ENCODE results near the gene TMEM238. TPM values are rescaled to one million over a fixed set of nuclear protein-coding genes. Genes with fewer than 3 reads are reported as not detected.

The TMEM238 gene
- polyA plus RNA-seq, 6 donors from 2014 or later: 0.29 to 0.90 (median 0.40) TPM; not detected in 2

DNA sequence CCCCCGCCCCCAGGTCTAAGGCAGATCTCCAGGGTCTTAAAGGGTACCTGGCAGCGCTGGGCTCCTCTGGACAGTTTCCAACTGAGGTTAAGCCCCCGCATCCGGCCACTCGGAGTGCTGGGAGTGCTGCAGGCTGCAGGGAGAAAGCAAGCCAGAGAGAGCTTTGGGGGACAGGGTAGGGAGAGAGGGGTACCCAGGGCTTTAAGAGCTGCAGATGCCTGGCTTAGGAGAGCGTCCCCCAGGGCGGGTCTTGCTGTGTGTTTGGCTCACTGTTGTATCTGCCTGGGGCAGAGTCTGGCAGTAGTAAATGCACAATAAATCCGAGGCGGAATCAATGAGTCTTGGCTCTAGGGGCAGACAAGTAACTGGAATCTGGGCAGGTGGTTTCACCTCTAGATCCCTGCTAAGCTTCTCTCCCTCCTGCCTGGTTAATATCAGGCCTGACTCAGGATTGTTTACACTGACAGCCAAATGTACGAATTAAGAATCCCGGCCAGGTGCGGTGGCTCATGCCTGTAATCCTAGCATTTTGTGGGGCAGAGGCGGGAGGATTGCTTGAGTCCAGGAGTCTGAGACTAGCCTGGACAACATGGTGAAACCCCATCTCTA lies 28.8 kb downstream of the TMEM238 start:
- ATAC-seq (ENCODE audit: low read depth in 2 of 2): no peak
- peaks cover 40 to 74% (median 54%) of the 10 kb centered on the region in 3 donors for H3K27me3 Mint-ChIP-seq
- DNase-seq: no peak
- H3K4me3 Mint-ChIP-seq: peak overlapping the region in 6 of 8 donors; percentile 7 to 73 (median 36)
- no peak overlapping the region for H3K27ac Mint-ChIP-seq
- H3K4me1 Mint-ChIP-seq: peaks cover 15 to 28% (median 20%) of the 10 kb centered on the region in 3 donors
- H3K36me3 Mint-ChIP-seq: peaks cover 0 to 9% of the 10 kb centered on the region in 2 donors
- H3K9me3 Mint-ChIP-seq: peaks cover 0 to 2% (median 0%) of the 10 kb centered on the region in 7 donors

DNA sequence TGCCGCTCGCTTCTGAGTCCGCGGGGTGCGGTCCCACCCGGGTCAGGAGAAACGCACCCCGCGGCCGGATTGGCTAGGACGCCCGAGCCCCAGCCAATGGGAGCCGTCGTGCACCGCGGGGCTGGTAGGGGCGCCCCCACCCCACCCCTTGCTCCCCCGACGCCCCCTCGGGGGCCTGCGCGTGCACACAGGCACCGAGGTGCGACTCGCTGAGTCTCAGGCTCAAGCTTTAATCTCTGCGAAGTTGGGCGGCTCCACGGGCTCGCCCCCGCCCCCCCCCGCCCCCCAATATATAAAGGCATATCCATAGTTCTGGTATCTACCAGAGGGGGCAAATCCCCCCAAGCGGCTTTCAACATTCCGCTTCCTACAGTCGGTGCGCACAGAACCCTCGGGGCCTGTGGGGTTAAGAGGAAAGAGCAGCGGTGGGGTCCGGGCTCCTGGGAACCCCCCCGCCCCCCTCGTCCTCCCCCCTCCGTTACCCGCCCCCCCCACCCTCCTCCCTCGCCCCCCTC lies 29.3 kb downstream of the TMEM238 start, which contains the start of gene COX6B2:
TSS of gene COX6B2 (minus strand) at position 22 of the 515 bp plus-strand sequence. CDS start 198 bp downstream, outside the sequence.
- DNase-seq (no peak), ATAC-seq (ENCODE audit: low read depth in 2 of 2) (no peak)
- H3K27me3 Mint-ChIP-seq: peaks cover 40 to 75% (median 56%) of the 10 kb centered on the region in 3 donors
- peak within 1 kb of the TSS; percentile 72 to 89 (median 79) for H3K4me3 Mint-ChIP-seq
- H3K36me3 Mint-ChIP-seq: peaks cover 0 to 9% of the 10 kb centered on the region in 2 donors
- peaks cover 0 to 2% (median 0%) of the 10 kb centered on the region in 7 donors for H3K9me3 Mint-ChIP-seq
- peaks cover 15 to 28% (median 20%) of the 10 kb centered on the region in 3 donors for H3K4me1 Mint-ChIP-seq
- H3K27ac Mint-ChIP-seq: peak within 1 kb of the TSS in 2 of 6 donors; percentile 21 to 84

- Mint-ChIP-seq H3K27ac (peak overlapping the region in 1 of 6 donors; percentile 84), H3K4me1 (peaks cover 15 to 28% (median 20%) of the 10 kb centered on the region in 3 donors), H3K4me3 (peak overlapping the region; percentile 72 to 89 (median 79)), H3K27me3 (peaks cover 40 to 75% (median 56%) of the 10 kb centered on the region in 3 donors), H3K9me3 (peaks cover 0 to 2% (median 0%) of the 10 kb centered on the region in 7 donors), H3K36me3 (peaks cover 0 to 9% of the 10 kb centered on the region in 2 donors)
- DNase-seq (peak; percentile 51), ATAC-seq (ENCODE audit: low read depth in 2 of 2) (peak; percentile 71)
Measured at GRCh38 chr19:55353803-55354697, 30.0 kb downstream of the TMEM238 start.

DNA sequence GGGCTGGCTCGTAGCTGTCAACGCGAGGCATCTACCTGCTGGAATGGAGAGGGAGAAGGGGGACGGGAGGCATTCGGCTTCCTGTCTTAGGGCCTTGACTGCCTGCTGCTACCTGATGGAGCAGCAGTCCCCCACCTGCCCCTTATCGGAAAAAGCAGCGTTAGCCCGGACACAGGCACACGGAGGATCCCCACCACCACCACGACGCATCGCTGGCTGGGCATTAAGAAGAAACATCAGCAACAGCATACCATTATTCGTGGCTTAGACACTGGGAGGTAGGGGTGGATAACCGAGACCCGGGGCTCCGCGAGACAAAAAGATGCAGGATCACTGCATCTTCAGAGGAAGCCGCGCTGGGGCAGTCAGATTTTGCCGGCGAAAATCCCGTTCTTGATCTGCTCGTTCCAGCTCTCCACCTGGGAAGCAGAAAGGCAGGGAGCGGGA lies 30.7 kb downstream of the TMEM238 start:
- peaks cover 0 to 9% of the 10 kb centered on the region in 2 donors for H3K36me3 Mint-ChIP-seq
- H3K27ac Mint-ChIP-seq: peak overlapping the region in 1 of 6 donors; percentile 21
- peak overlapping the region; percentile 72 to 89 (median 79) for H3K4me3 Mint-ChIP-seq
- peaks cover 40 to 71% (median 56%) of the 10 kb centered on the region in 3 donors for H3K27me3 Mint-ChIP-seq
- no peak for ATAC-seq (ENCODE audit: low read depth in 2 of 2)
- peaks cover 15 to 28% (median 20%) of the 10 kb centered on the region in 3 donors for H3K4me1 Mint-ChIP-seq
- no peak for DNase-seq
- peaks cover 0 to 2% (median 0%) of the 10 kb centered on the region in 7 donors for H3K9me3 Mint-ChIP-seq

DNA sequence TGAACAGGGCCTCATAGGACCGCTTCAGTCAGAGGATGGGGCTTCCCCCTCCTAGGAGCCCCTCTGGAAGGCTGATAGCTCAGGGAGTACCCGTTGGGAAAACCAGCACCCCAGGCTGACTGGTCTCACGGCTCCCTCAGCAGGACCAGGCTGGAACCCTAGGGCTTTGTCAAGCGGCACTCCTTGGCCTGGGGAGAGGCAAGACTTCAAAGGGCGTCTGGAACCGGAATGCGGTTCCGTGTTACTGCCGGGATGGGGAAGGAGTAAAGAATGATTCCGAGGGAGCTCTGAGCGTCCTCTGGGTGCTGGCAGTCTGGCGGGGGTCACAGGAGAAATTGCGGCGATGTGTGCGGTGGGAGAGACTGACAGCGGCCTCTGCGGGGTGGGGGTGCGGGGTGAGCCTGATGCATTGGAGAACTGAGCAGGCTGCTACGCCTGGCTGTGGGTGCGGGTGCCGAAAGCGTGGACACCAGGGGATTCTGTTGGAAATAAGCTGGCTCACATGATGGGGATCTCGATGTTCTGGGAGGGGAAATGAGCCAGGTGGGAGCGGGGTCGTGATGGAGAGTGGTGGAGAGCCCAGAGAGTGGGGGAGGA lies 31.4 kb downstream of the TMEM238 start:
- Mint-ChIP-seq H3K4me3 (peak overlapping the region in 6 of 8 donors; percentile 61 to 86 (median 72)), H3K27me3 (peaks cover 40 to 64% (median 48%) of the 10 kb centered on the region in 3 donors), H3K27ac (peak overlapping the region in 1 of 6 donors; percentile 95), H3K9me3 (peaks cover 0 to 2% (median 0%) of the 10 kb centered on the region in 7 donors), H3K4me1 (peaks cover 15 to 28% (median 20%) of the 10 kb centered on the region in 3 donors), H3K36me3 (peaks cover 0 to 9% of the 10 kb centered on the region in 2 donors)
- no peak for DNase-seq
- ATAC-seq (ENCODE audit: low read depth in 2 of 2): no peak

- H3K36me3 Mint-ChIP-seq: peaks cover 0 to 9% of the 10 kb centered on the region in 2 donors
- peaks cover 36 to 58% (median 42%) of the 10 kb centered on the region in 3 donors for H3K27me3 Mint-ChIP-seq
- DNase-seq: no peak
- H3K4me1 Mint-ChIP-seq: peaks cover 15 to 24% (median 20%) of the 10 kb centered on the region in 3 donors
- no peak for ATAC-seq (ENCODE audit: low read depth in 2 of 2)
- peaks cover 0 to 2% (median 0%) of the 10 kb centered on the region in 7 donors for H3K9me3 Mint-ChIP-seq
- H3K4me3 Mint-ChIP-seq: peak overlapping the region in 1 of 8 donors; percentile 70
- peak overlapping the region in 1 of 6 donors; percentile 62 for H3K27ac Mint-ChIP-seq
Measured at GRCh38 chr19:55352040-55352439, 32.1 kb downstream of the TMEM238 start.

GRCh38 chr19:55350620-55351315 lies 33.3 kb downstream of the TMEM238 start:
- peaks cover 34 to 49% (median 38%) of the 10 kb centered on the region in 3 donors for H3K27me3 Mint-ChIP-seq
- no peak overlapping the region for H3K27ac Mint-ChIP-seq
- DNase-seq: no peak
- peaks cover 0 to 9% of the 10 kb centered on the region in 2 donors for H3K36me3 Mint-ChIP-seq
- peaks cover 15 to 24% (median 20%) of the 10 kb centered on the region in 3 donors for H3K4me1 Mint-ChIP-seq
- peaks cover 0 to 2% (median 0%) of the 10 kb centered on the region in 7 donors for H3K9me3 Mint-ChIP-seq
- no peak for ATAC-seq (ENCODE audit: low read depth in 2 of 2)
- peak overlapping the region in 2 of 8 donors; percentile 22 to 63 for H3K4me3 Mint-ChIP-seq

DNA sequence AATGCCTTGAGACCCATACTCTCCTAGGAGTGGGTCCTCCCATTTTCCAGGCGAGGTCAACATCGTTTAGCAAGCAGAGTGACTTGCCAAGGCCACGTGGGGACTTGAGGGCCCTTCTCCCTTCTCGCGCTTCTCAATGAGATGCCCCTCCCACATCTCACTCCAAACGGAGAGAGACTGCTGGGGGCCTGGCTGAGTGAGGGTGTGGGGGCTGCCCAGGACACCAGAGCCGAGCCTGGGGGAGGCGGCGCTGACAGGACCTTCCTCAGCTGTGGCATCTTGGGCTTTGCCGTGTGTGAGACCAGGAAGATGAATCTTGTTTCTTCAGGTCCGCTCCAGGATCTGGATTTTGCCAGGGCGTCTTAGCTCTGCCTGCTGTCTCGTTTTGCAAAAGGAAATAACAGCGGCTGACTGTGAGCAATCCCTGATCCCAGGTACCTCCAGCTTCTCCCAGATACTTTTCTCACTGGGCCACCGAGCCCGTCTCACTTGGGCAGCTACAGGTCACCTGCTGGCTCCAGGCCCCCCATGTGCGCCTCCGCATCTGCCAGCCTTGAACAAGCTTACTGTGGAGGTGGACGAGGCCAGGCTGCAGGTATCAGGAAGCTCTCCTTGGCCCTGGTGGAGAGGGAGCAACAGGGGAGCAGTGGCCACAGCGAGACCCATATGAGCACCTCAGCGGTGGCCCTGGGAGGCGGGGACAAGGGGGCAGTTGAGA lies 35.6 kb downstream of the TMEM238 start:
- Mint-ChIP-seq H3K27ac (no peak overlapping the region), H3K4me1 (peaks cover 11 to 15% (median 12%) of the 10 kb centered on the region in 3 donors), H3K9me3 (no peaks in the 10 kb centered on the region), H3K36me3 (peaks cover 0 to 9% of the 10 kb centered on the region in 2 donors), H3K4me3 (no peak overlapping the region), H3K27me3 (peaks cover 27 to 33% (median 33%) of the 10 kb centered on the region in 3 donors)
- ATAC-seq (ENCODE audit: low read depth in 2 of 2): no peak
- no peak for DNase-seq

DNA sequence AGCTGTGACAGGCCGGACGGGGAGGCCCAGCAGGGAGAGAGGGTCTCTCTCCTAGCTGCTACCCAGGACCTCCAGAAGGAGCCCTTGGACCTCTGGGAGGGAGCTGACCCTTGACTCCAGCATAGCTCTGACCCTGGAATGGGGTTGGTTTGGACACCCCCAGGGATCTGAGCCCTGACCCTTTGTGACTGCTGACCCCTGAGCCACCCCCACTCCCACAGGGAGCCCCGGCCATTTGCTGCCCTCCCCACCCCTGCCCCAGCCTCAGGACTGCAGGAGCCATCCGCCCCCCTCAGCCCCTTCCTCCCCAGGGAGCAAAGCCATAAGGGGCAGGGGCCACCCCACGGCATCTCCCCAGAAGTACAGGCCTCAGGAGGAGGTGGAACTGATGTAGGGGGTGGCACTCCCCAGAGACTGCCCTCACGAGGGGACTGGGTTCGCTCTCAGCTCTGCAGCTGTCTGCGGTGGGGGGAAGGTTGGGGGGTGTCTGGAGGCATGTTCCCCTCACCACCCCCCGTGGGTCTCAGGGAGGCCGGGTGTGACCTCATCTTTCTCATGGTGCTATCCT lies 36.6 kb downstream of the TMEM238 start:
- H3K9me3 Mint-ChIP-seq: no peaks in the 10 kb centered on the region
- no peak for ATAC-seq (ENCODE audit: low read depth in 2 of 2)

DNA sequence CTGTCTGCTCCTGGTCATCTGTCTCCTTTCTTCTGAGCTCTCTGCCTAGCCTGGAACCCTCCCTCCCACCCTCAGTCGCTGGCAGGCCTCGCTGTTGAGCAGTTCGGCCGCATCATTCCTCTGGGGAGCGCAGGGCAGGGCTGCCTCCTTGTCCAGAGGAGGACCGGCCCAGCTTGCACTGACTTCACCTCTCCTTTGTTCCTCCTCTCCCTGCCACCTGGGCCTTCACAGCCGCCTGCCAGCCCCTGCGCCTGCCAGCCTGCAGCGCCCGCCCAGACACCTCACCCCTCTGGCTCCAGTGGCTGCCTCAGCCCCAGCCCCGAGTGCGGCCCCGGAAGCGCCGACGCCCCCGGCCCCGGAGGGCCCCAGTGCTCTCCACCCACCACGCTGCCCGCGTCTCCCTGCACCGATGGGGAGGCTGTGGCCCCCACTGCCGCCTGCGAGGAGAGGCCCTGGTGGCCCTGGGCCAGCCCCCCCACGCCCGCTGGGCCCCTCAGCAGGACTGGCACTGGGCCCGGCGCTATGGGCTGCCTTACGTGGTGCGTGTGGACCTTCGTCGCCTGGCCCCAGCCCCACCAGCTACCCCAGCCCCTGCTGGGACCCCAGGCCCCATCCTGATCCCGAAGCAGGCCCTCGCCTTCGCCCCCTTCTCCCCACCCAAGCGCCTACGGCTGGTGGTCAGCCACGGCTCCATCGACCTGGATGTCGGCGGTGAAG lies 37.2 kb downstream of the TMEM238 start:
- Mint-ChIP-seq H3K27me3 (peaks cover 11 to 17% (median 17%) of the 10 kb centered on the region in 3 donors), H3K36me3 (no peaks in the 10 kb centered on the region), H3K4me3 (no peak overlapping the region), H3K9me3 (no peaks in the 10 kb centered on the region), H3K27ac (no peak overlapping the region), H3K4me1 (peaks cover 0 to 4% (median 0%) of the 10 kb centered on the region in 3 donors)
- ATAC-seq (ENCODE audit: low read depth in 2 of 2) (no peak), DNase-seq (no peak)

More for the DNA sequence above, 36.6 kb downstream of the TMEM238 start:
- Mint-ChIP-seq H3K4me1 (peaks cover 2 to 6% (median 2%) of the 10 kb centered on the region in 3 donors), H3K27ac (peak overlapping the region in 1 of 6 donors; percentile 5), H3K4me3 (no peak overlapping the region), H3K36me3 (peaks cover 0 to 4% of the 10 kb centered on the region in 2 donors), H3K27me3 (peaks cover 17 to 24% (median 23%) of the 10 kb centered on the region in 3 donors)
- DNase-seq: no peak

All from naive B cell (primary cell).